ENCODE measurements around the gene ERVV-1. TPM values are rescaled to one million over a fixed set of nuclear protein-coding genes. Genes with fewer than 3 reads are reported as not detected.

ERVV-1 gene
- polyA plus RNA-seq, 1 of the 3 experiments (the other 2 are of a cell fraction): not detected

- no peak for TF ChIP-seq USF2 (IDR thresholded peaks at IDR 0.05; ENCODE audit: borderline replicate concordance, low read depth, low read length)
Measured at GRCh38 chr19:53045536-53045935, 31.8 kb downstream of the ERVV-1 start (continued).

GRCh38 chr19:53047379-53047778 is 33.7 kb downstream of the ERVV-1 start:
- CTCF ChIA-PET: no interaction called here
- Histone ChIP-seq H4K20me1 (ENCODE audit: insufficient read depth) (no peaks in the 10 kb centered on the region), H3K9me2 (no peaks in the 10 kb centered on the region), H3K9ac (no peak overlapping the region), H3K27me3 (ENCODE audit: insufficient read depth) (no peaks in the 10 kb centered on the region), H3K4me3 (ENCODE audit: low read depth in 2 of 2, low read length in 1 of 2) (no peak overlapping the region), H3K79me2 (ENCODE audit: insufficient read depth) (no peaks in the 10 kb centered on the region), H3K36me3 (replicated peaks in 1 of 2; ENCODE audit: control insufficient read depth in 1 of 2, insufficient read depth in 2 of 2, low read length in 1 of 2) (no peaks in the 10 kb centered on the region), H3F3A (replicated peaks; ENCODE audit: insufficient read depth) (no peaks in the 10 kb centered on the region), H3K4me2 (no peak overlapping the region), H3K9me3 (no peaks in the 10 kb centered on the region), H3K27ac (ENCODE audit: low read depth in 2 of 2, low read length in 1 of 2) (no peak overlapping the region), H3K4me1 (ENCODE audit: control insufficient read depth in 1 of 2, insufficient read depth in 2 of 2, low read depth in 1 of 2, low read length in 1 of 2) (no peaks in the 10 kb centered on the region), H2AFZ (ENCODE audit: low read depth) (no peak overlapping the region)
- POLR2A ChIA-PET: no interaction called here
- no peak for DNase-seq
- WGBS (ENCODE audit: low lambda C conversion rate): 5% methylated on average over 2 of the region's 2 CpGs
- TF ChIP-seq SIN3A (IDR thresholded peaks at IDR 0.05; ENCODE audit: borderline replicate concordance, low read depth, low read length) (no peak), FOXM1 (IDR thresholded peaks at IDR 0.05; ENCODE audit: low read depth) (no peak), RXRA (IDR thresholded peaks at IDR 0.05; ENCODE audit: borderline replicate concordance, low read depth) (no peak), EZH2phosphoT487 (IDR thresholded peaks at IDR 0.05; ENCODE audit: borderline replicate concordance, low read depth) (no peak), EP300 (IDR thresholded peaks at IDR 0.05; ENCODE audit: borderline replicate concordance in 1 of 2, low read depth in 1 of 2, low read length in 1 of 2) (no peak), YY1 (IDR thresholded peaks at IDR 0.05; ENCODE audit: low read depth) (no peak), CTCF (IDR thresholded peaks at IDR 0.05) (no peak), MEF2A (IDR thresholded peaks at IDR 0.05; ENCODE audit: borderline replicate concordance, low read depth) (no peak), USF2 (IDR thresholded peaks at IDR 0.05; ENCODE audit: borderline replicate concordance, low read depth, low read length) (no peak), SMC3 (IDR thresholded peaks at IDR 0.05; ENCODE audit: low read depth, low read length) (no peak), CHD2 (IDR thresholded peaks at IDR 0.05; ENCODE audit: low read length, partially characterized antibody) (no peak), RFX5 (IDR thresholded peaks at IDR 0.05; ENCODE audit: low read length) (no peak), FOXJ3 (CRISPR knock-in tag; IDR thresholded peaks at IDR 0.05) (no peak), GABPA (IDR thresholded peaks at IDR 0.05; ENCODE audit: low read depth) (no peak), REST (IDR thresholded peaks at IDR 0.05; ENCODE audit: low read depth, low read length) (no peak), GATA2 (CRISPR knock-in tag; IDR thresholded peaks at IDR 0.05) (no peak), TCF12 (IDR thresholded peaks at IDR 0.05) (no peak)

Measured in SK-N-SH (cell line).